OCI-LY1 (cell line): ENCODE results near the gene CHRM5.

Source experiments
- H2AFZ ChIP-seq: fragments of 200-600 bp; sonication (generic), shearing (Covaris generic); 2 replicates; pipeline ENCODE4 v1.6.0; 2014; ENCODE audit warnings: antibody characterized with exemption, mild to moderate bottlenecking, low read length
- H3F3A ChIP-seq: fragments of 200-600 bp; sonication (generic), shearing (Covaris generic); 2 replicates; pipeline ENCODE4 v1.6.0; 2014; ENCODE audit warnings: mild to moderate bottlenecking, antibody characterized with exemption, low read length, moderate library complexity; ENCODE audit not compliant: insufficient read depth
- H3K27ac ChIP-seq: fragments of 200-600 bp; sonication (generic); 2 replicates; pipeline ENCODE4 v1.5.1; 2014; ENCODE audit warnings: low read length, mixed run types, mild to moderate bottlenecking, low read depth; ENCODE audit not compliant: poor library complexity, severe bottlenecking
- H3K27me3 ChIP-seq: fragments of 200-600 bp; sonication (generic); 2 replicates; pipeline ENCODE4 v1.6.0; 2014; ENCODE audit warnings: antibody characterized with exemption, mild to moderate bottlenecking, low read length, moderate library complexity; ENCODE audit not compliant: insufficient read depth
- H3K36me3 ChIP-seq: fragments of 200-600 bp; sonication (generic); 2 replicates; pipeline ENCODE4 v1.6.1; 2014; ENCODE audit warnings: mild to moderate bottlenecking, antibody characterized with exemption, low read length, moderate library complexity, mixed read lengths; ENCODE audit not compliant: insufficient read depth
- H3K4me1 ChIP-seq: fragments of 200-600 bp; sonication (generic); 2 replicates; pipeline ENCODE4 v1.5.1; 2014; ENCODE audit warnings: mild to moderate bottlenecking, low read length, moderate library complexity; ENCODE audit not compliant: insufficient read depth, severe bottlenecking
- H3K4me2 ChIP-seq: fragments of 200-600 bp; sonication (generic), shearing (Covaris generic); 2 replicates; pipeline ENCODE4 v1.6.1; 2014; ENCODE audit warnings: low read length
- H3K4me3 ChIP-seq: fragments of 200-600 bp; sonication (generic); 2 replicates; pipeline ENCODE4 v1.5.1; 2014; ENCODE audit warnings: low read length, low read depth, mild to moderate bottlenecking, mixed read lengths; ENCODE audit not compliant: poor library complexity, severe bottlenecking
- H3K79me2 ChIP-seq: fragments of 200-600 bp; shearing (Covaris generic); 2 replicates; pipeline ENCODE4 v1.6.1; 2016; ENCODE audit warnings: mixed run types, low read length, mixed read lengths; ENCODE audit not compliant: insufficient read depth
- H3K9ac ChIP-seq: fragments of 200-600 bp; sonication (generic), shearing (Covaris generic); 2 replicates; pipeline ENCODE4 v1.6.1; 2014; ENCODE audit warnings: mild to moderate bottlenecking, low read length, mixed read lengths
- H3K9me2 ChIP-seq: fragments of 200-600 bp; sonication (generic), shearing (Covaris generic); 2 replicates; pipeline ENCODE4 v1.6.1; 2014; ENCODE audit warnings: low read depth, mild to moderate bottlenecking, low read length, mixed read lengths
- H3K9me3 ChIP-seq: fragments of 200-600 bp; shearing (Covaris generic); 2 replicates; pipeline ENCODE4 v1.6.1; 2014; ENCODE audit warnings: low read length, mixed read lengths
- H4K20me1 ChIP-seq: fragments of 200-600 bp; sonication (generic), shearing (Covaris generic); 2 replicates; pipeline ENCODE4 v1.6.0; 2016; ENCODE audit warnings: mild to moderate bottlenecking, low read length; ENCODE audit not compliant: insufficient read depth
- CTCF ChIP-seq: fragments of 200-600 bp; sonication (generic), shearing (Covaris generic); IDR thresholded peaks from 2 replicates; pipeline ENCODE4 v1.5.1; 2017; ENCODE audit warnings: mild to moderate bottlenecking, antibody characterized with exemption, low read length, moderate library complexity, mixed read lengths
- EZH2 ChIP-seq: fragments of 200-600 bp; sonication (generic), shearing (Covaris generic); IDR thresholded peaks from 2 replicates; pipeline ENCODE4 v1.8.0; 2017; ENCODE audit warnings: borderline replicate concordance, mixed run types, mild to moderate bottlenecking, antibody characterized with exemption, low read length, moderate library complexity, mixed read lengths

The CHRM5 gene

GRCh38 chr15:34059476-34059875, 91.2 kb downstream of the CHRM5 start:
- Histone ChIP-seq H3K4me3 (no peak overlapping the region), H2AFZ (no peak overlapping the region), H3K9me3 (no peaks in the 10 kb centered on the region), H3K4me2 (no peak overlapping the region), H3K9me2 (no peaks in the 10 kb centered on the region), H3K9ac (no peak overlapping the region), H3K79me2 (no peaks in the 10 kb centered on the region), H3F3A (no peaks in the 10 kb centered on the region), H3K27me3 (no peaks in the 10 kb centered on the region), H3K27ac (no peak overlapping the region), H3K4me1 (no peaks in the 10 kb centered on the region), H3K36me3 (no peaks in the 10 kb centered on the region), H4K20me1 (no peaks in the 10 kb centered on the region)
- TF ChIP-seq EZH2 = no peak
- no peak for TF ChIP-seq CTCF

- H3K4me3 ChIP-seq = no peak overlapping the region
- H3K27me3 ChIP-seq = no peaks in the 10 kb centered on the region
- no peak overlapping the region for H3K27ac ChIP-seq
- H3K36me3 ChIP-seq = no peaks in the 10 kb centered on the region
- no peaks in the 10 kb centered on the region for H3K9me2 ChIP-seq
- no peaks in the 10 kb centered on the region for H3F3A ChIP-seq
- no peaks in the 10 kb centered on the region for H3K9me3 ChIP-seq
- TF ChIP-seq CTCF = no peak
- no peaks in the 10 kb centered on the region for H3K79me2 ChIP-seq
- no peak overlapping the region for H3K9ac ChIP-seq
- H3K4me1 ChIP-seq = no peaks in the 10 kb centered on the region
- H3K4me2 ChIP-seq = no peak overlapping the region
- H4K20me1 ChIP-seq = no peaks in the 10 kb centered on the region
- no peak overlapping the region for H2AFZ ChIP-seq
Observed at GRCh38 chr15:34059946-34060345, 91.6 kb downstream of the CHRM5 start.

GRCh38 chr15:34064438-34064837, 96.1 kb downstream of the CHRM5 start:
- no peaks in the 10 kb centered on the region for H4K20me1 ChIP-seq
- no peaks in the 10 kb centered on the region for H3K79me2 ChIP-seq
- H3K27me3 ChIP-seq = no peaks in the 10 kb centered on the region
- no peak overlapping the region for H2AFZ ChIP-seq
- H3K27ac ChIP-seq = no peak overlapping the region
- H3K4me2 ChIP-seq = no peak overlapping the region
- TF ChIP-seq CTCF = no peak
- no peak for TF ChIP-seq EZH2
- H3K4me3 ChIP-seq = no peak overlapping the region
- no peaks in the 10 kb centered on the region for H3K9me2 ChIP-seq
- H3K9me3 ChIP-seq = no peaks in the 10 kb centered on the region
- no peaks in the 10 kb centered on the region for H3K4me1 ChIP-seq
- no peak overlapping the region for H3K9ac ChIP-seq
- H3F3A ChIP-seq = no peaks in the 10 kb centered on the region
- no peaks in the 10 kb centered on the region for H3K36me3 ChIP-seq
